Forelimb muscle (tissue), 1 donor: Measurements from ENCODE around the gene LRRC75A. TPM values are rescaled to one million over a fixed set of nuclear protein-coding genes. Genes with fewer than 3 reads are reported as not detected.
"Not testable (repeated sequence)": the region's sequence is repeated elsewhere in the genome, so short reads cannot be mapped to it uniquely, and the experiment has no call there.

Experiments
- DNase-seq: peaks from one replicate; pipeline ENCODE4 v3.0.0-alpha.2; 2013; ENCODE audit warnings: low read depth
- polyA plus RNA-seq: library from polyadenylated mRNA; unstranded; fragments of 120-200 nt; gene quantifications from one replicate; pipeline ENCODE4 v1.2.1, GENCODE V29; 2013; ENCODE audit not compliant: insufficient read length

Gene LRRC75A
- polyA plus RNA-seq, 1 donor: 6.3 TPM

DNA sequence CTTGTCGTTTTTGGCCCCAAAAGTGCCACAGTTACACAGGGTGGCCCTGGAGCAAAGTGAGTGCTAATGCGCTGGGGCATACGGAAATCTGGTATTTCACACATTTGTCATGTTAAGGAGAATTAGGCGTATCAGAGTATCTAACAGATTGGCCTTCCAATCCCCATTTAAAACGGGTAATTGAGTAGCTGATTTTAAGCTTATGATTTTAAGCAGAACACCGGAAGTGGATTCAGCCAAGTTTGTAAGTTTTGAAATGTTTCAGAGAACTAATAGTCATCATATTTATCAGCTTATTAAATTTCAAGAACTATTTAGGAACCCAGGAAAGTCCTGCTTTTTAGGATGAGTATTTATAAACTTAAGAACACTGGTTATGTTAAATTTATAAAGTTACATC is 19.5 kb downstream of the LRRC75A start:
- DNase-seq: no peak

DNA sequence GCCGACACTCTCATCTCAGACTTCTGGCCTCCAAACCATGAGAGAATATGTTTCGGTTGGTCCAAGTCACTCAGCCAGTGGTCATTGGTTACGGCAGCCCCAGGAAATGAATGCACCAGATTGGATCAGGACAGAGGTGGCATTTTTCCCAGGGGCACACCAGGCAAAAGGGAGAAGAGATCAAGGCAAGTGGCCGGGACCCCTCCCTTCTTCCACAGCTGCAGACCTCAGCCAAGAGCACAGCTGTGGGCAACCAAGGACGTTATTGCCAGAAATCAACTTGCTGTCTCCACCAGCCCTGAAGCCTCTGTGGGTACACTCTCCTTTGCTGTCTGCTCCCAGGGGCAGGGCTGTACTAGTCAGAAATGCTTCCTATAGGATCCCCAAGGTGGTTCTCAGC is 20.7 kb downstream of the LRRC75A start:
- DNase-seq: no peak

DNA sequence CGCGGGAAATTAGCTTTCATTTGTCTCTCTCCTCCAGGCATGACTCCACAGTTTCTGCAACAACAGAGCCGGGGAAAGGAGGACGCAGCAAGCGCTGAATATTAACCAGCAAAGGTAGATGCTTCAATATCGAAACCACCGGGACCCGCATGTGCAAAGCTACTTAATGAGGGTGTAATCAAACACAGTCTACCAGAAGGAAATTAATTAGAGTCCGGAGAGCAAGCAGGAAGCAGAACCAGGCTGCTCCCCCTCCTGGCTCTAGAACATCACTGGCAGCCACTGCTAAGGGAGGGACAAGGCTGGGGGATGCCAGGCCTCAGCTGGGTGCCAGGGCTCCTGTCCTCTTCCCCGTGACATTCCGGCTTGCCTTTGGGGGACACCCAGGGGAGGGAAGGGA is 21.7 kb downstream of the LRRC75A start:
- DNase-seq: no peak

DNA sequence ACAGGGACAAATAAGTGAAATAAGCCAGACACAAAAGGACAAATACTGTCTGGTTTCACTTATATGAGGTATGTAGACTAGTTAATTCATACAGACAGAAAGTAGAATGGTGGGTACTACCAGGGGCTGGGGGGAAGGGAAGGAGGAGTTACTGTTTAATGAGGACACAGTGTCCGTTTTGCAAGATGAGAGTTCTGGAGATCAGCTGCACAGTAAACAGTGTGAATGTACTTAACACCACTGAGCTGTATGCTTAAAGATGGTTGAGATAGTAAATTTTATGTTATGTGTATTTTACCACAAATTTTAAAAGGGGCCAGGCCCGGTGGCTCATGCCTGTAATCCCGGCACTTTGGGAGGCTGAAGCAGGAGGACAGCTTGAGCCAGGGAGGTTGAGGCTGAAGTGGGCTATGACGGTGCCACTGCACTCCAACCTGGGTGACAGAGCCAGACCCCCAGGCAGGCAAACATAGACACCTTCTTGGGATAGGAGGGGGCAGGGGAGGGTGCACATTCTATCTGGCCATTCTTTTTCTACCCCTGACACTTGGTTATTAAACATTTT is 23.5 kb downstream of the LRRC75A start:
- no peak for DNase-seq

DNA sequence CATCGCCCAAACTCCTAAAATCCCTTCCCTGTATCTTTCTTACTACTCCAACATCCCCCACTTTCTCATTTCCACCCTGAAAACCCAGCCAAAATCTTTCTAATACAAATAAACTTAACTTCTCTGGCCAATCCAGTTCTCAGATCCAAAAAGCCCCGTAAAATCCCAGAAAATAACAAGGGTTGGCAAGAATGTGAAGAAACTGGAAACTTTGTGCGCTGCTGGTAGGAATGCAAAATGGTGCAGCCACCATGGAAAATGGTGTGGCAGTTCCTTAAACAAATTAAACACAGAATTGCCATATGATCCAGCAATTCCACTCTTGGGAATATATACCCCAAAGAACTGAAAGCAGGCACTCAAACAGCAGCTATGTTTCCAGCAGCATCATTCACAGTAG is 24.1 kb downstream of the LRRC75A start:
- no peak for DNase-seq

DNA sequence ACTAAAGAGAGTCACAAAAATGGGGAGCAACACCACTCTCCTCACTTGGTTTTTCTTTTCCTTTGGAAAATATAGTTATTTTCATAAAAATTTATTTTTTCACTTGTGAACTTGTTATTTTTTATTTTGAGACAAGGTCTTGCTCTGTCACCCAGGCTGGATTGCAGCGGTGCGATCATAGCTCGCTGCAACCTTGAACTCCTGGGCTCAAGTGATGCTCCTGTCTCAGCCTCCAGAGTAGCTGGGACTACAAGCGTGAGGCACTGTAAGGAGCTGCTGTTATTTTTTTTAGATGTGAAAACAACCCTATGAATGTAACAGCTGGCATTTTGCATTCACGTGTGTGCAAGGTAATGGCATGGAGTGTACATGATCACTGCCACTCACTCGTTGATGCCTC is 24.9 kb downstream of the LRRC75A start:
- no peak for DNase-seq

DNA sequence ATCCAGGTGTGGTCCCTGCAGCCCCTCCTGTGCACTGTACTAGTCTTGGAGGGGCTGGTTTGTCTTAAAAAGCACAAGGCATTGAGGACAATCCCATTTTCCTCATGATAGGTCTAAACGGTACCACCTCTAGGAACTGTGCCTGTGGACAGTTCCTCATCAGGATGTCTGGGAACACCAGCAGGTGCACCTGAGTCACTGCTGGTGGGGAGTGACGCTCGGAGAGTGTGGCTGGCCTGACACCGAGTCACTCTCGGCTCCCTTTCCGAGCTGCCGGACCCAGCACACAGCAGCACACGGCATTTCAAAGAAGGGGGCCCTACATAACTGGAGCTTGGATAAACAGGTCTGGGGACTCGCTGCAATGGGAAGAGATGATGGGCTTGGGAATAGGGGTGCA is 25.6 kb downstream of the LRRC75A start:
- no peak for DNase-seq

DNA sequence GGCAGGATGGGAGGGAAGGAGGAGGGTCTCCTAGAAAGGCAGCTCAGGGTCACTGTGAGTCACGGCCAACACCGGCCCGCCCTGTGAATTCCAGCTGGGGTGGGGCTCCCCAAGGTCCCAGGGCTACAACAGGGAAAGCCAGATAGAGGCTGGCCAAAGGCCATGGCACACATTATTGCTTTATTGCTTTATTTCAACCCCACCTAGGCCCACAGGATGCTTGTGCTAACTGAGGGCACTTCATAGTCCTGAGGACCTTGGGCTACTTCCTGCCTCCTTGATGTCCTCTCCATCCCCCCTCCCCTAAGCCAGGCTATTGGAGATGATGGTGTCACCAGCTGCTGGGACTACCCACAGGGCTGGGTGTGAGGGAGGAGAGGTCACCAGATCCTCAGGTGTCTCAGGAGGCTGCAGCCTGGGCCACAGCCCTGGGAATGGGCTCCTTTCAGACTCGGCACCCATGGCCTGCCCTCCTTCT is 26.1 kb downstream of the LRRC75A start:
- no peak for DNase-seq

DNA sequence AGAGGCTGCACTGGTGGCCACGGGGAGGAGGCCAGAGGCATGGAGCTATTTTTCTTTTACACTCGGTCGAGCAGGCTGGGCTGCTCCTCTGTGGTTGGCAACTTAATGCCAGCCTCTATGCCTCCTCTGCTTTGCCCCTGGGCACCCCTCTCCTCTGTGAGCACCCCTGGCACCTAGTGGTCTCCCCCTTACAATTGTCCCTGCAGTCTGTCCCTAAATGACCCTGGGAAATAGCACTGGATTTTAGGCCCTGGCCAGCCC is 27.0 kb downstream of the LRRC75A start:
- DNase-seq: no peak

DNA sequence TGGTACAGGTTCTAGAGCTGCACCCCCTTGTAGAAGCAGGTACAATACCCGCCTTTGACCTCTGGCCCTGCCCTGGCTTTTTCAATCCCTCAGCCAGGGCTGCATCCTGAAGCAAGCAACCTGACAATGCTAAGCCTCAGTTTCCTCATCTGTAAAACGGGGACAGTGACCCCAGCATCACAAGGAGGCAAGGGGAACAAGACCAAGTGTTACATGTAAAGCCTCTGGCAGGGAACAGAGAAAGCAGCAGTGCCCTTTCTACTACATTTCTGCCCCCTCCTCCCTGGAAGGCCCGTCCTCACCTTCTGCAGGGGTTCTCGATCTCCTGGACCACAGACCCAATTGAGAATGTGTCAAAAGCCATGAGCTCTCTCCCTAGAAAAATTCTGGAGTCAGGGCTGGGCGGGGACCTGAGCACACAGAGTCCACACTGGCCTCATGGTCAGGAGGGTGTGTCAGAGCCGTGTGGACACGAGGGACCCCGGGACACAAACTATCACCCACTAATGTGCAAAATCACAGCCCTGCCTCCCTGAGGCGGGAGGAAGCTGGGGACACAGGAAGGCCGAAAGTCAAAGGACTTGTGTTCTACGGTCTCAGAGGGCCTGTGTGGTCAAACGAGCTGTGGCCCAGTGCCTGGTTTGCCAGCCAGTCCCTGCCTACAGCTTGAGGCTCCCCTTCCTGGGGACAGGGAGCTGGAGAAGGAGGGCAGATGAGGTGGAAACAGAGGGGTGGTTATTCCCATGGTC is 27.5 kb downstream of the LRRC75A start:
- DNase-seq: no peak

DNA sequence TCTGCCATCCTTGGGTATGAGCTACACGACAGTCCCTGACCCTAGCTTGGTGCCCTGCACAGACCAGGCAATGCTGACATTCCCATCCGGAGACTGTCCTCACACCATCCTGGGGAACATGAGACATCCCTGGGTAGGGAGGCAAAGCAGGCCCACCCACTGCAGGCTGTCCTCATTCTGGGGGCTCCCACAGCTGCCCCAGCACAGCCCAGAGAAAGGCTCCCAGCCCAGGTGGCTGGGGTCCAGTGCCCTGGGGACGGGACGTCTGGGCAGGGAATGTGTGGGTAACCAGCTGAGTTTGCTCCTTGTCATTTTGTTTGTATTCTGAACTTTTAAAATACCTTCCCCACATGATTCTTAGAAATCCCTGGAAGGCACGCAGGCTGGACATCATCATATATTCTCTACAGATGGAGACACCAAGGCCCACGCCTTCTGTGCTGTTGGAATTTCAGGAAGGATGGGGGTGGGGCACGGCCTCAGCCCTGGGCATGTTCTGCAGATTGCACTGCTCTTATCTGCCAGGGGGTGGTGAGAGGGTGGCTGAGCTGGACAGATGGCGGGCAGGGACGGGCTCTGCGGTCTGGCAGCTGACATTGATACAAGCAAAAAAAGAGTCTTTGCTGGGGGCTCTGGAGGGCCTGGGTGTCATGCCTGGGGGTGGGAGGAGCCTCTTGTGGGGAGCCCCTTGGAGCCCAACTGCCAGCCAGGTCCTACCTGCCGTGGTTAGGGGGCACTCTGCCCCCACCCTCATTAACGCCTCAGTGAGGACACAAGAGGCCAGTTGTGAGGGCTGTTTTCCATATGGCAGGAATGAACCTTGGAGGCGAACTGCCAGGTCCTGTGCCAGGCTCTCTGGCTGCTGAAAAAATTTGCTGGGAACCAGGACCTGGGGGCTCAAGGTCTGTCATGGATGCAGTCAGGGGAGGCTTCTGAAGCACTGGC is 28.4 kb downstream of the LRRC75A start:
- no peak for DNase-seq

DNA sequence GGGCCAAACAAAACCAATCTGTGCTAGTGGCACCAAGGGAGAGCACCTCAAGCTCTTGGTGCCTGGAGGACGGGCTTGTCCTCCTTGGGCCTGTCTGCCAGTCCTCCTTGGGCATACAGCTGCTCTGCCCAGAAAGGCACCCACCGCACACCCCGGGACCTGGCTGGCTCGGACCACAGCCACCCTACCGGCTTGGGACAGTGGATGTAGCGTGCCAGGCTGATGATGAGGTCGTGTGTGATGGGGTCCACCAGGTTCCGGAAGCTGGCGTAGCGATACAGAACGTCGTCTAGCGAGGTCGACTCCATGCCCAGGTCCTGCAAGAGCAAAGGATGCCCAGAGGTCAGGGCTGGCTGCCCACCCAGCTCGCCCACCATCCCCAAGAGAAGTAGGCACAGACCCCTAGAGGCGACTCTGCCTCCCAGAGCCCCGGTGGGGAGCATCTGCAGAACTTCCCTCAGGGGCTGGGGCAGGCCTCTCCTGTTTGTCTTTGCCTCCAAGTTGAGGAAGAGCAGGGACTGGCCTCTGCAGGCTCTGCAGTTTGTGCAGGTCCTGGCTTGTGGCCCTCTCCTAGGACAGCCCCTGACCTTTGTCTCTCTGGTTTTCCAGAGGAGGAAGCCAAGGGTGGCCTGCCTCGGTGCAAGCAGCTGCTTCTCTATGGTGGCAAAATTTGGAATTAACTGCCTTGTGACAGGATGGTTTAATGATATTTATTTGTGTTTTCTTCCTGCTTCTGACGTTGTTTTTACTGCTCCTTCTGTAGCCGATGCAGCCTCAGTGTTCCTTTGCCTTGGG is 29.7 kb downstream of the LRRC75A start:
- DNase-seq: no peak

DNA sequence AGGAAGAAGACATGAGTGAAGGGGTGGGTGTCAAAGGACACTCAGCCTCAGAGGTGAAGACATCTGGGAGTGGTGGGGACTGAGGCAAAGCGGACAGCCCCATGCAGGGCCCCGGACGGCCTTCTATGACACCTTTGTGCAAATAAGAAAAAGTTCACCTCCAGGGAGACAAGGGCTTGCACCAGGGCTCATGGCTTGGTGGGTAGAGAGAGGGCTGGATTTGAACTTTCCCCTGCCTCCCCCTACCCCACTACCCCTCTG is 30.5 kb downstream of the LRRC75A start:
- no peak for DNase-seq

DNA sequence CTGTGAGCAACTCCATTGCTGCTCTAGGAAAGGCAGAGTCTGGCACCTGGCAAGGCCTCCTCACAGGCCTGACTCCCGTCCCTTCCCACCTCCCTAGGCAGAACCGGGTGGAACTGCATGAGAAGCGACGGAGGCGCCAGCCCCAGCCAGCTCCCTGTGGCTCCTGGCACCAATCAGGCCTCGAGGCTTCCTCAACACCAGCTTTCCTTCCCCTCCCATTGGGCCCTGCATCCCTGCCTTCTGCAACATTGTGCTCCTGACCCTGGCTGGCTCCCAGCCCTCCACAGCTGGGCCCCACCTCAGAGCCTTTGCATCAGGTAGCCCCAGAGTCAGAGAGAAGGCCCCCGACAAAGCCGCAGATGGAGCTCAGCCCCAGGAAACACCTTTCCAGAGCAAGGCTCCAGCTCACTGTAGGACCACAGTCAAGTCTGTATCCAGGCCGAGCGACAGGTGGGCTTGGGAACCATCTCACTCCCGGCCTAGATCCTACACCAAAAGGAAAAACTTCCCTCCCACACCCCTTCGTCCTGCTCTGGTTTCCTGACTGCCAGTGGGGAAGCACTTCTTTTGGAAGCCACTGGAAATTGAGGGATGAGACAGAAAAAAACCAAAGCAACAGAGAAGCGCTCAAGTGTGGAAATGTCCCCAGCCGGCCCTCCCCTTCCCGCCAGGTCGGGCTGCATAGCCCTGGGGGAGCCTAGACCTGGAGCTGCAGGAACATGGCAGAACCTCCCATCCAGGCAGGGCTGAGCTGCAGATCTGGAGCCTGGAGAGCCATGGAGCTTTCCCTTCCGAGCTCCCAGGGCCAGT is 31.0 kb downstream of the LRRC75A start:
- no peak for DNase-seq

DNA sequence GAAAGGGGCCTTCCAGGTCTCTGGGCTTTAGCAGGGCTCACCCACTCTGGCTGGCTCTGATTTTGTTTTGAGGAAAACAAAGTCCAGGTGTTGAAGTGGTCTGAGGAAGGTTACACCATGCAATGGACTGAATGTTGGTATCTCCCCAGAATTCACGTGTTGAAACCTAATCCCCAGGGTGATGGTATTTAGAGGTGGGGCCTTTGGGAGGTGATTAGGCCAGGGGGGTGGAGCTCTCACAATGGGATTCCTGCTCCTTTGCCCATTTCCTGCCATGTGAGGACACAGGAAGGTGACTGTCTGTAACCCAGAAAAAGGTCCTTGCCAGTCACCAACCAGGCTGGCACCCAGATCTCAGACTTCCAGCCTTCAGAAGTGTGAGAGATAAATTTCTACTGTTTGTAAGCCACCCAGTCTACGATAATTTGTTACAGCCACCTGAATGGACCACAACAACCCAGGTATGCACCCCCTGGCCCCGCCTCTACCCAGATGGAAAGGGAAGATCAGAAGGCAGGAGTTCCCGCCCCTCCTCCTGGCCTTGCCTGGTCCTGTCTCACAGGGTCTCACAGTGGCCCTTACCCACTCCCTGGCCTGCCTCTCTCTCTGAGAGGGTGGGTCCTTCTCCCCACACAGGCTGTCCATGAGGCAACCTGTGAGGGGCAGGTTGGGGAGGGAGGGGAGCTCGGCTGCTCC is 32.0 kb downstream of the LRRC75A start:
- DNase-seq: no peak

DNA sequence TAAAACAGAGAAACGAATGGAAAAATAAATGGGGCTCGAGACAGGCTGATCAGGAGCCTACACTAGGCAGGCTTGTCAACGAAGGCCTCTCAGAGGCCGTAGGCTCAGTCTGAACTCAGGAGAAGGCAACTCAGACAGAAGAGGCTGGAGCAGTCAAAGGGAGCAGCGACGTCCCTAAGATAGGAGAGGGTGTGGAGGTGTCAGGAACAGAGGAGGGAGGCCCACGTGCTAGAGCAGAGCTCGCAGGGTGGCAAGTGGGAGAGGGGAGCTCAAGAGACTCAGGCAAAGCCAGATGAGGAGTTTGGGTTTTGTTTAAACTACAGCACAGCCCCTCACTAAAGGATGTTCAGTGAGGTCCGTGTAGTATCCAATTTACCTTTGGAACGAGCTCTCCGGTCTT is 32.7 kb downstream of the LRRC75A start:
- DNase-seq: no peak

DNA sequence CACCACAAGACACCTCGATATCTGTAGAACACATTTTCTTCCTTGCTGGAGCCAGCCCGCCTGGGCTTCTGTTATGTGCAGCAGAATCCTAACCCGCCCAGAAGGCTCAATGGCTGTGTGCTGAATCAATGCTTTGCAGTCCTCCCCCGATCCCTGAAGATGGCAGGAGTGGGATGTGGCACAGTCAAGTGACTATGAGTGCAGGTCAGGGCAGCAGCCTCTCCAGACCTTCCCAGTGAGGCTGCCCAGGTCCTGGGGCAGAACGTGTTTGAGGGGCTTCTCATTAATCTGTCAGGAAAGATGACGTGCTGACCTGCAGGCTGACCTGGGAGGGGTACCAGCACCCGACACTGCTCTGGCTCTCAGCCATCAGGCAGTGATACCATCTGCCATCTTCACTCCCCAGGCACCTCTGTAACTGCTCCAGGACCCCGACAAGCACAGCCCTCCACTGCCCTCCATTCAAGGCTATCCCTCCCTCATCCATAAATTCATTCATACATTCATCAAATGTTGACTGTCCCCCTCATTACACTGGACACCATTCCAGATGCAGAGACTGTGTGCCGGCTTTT is 35.2 kb downstream of the LRRC75A start:
- DNase-seq: no peak

DNA sequence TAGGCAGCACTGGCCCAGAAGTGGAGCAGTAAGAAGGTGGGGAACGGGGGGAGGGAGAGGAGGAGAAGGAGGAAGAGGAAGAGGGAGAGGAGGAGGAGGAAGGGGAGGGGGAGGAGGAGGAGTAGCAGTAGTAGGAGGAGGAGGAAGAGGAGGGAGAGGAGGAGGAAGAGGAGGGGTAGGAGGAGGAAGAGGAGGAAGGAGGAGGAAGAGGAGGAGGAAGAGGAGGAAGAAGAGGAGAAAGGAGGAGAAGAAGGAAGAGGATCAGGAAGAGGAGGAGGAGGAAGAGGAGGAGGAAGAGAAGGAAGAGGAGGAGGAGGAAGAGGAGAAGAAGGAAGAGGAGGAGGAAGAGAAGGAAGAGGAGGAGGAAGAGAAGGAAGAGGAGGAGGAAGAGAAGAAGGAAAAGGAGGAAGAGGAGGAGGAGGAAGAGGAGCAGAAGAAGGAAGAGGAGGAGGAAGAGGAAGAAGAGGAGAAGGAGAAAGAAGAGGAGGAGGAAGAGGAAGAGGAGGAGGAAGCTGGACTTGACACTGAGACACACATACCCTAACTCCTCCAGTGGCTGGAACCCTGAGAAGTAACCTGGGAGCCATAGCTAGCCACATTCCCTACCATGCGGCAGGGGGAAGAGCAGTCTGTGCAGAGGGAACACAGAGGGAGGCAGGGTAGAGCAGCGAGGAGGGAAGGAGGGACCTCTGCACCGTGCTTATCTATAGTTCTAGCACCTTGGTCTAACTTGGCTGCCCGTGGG is 35.8 kb downstream of the LRRC75A start:
- no peak for DNase-seq

DNA sequence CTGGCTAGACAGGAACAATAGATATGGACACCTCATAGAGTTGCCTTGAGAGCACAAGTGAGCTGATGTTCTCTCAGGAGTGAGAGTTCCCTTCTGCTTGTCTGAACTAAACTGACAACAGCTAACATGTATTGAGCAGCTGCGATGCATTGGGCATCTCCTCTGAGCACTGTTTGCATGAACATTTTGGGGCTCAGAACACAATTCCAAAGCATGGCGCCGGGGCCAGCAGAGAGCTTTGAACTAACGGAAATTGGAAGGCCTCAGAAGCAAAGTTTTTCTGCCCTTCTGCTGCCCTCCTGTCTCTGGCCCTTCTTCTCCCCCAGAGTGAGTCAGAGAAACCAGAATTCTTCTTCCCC is 38.5 kb downstream of the LRRC75A start:
- DNase-seq: no peak

DNA sequence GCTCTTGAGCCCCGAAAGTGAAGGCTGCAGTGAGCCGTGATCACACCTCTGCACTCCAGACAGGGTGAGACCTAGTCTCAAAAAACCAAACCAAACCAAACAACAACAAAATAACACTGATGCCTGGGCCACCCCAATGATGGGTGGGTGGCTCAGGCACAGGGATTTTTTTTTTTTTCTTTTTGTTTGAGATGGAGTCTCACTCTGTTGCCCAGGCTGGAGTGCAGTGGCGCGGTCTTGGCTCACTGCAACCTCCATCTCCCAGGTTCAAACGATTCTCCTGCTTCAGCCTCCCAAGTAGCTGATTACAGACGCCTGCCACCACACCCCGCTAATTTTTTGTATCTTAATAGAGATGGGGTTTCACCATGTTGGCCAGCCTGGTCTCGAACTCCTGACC is 39.7 kb downstream of the LRRC75A start:
- not testable (repeated sequence) for DNase-seq
